GM21619 (cell line): ENCODE results near the gene CATSPERD.

ENCODE experiments used
- ATAC-seq: cut with Tn5 transposase; IDR thresholded peaks from one replicate; pipeline ENCODE4 v1.9.1; 2021; ENCODE audit not compliant: unreplicated experiment

The CATSPERD gene

DNA sequence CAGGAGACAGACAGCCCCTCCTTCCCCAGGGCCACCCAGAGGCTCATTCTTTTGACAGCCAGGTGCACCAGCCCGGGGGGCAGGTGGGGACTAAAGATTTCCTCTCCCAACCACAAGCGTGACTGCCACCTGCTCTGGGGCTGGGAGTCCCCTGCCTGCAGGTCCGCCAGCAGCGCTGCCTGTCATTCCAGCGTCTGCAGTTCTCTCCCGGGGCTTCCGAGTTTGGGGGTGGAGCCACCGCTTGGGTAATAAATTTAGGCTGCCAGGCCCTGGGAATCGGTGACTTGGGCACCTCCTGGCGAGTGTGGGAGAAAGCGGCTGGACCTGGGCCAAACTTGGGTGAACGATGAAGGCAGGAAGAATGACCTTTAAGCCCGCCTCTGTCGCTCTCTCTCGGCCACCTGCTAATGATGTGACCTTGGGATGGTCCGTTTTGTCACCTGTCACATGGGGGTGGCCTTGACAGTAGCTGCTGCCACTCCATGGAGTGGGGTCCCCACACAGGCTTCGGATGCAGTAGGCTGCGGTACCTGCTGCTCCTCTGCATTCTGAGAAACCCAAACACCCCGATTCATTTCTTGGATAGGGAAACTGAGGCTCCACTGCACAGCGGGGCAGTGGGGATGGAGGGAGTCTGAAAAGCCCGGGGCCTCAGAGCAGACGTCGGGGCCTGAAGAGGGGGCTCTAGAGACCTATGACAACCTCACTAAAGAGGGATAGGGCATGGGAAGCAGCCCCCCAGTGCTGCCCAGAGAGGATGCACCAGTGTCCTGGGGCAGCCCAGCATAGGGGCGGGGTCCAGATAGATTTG lies 106.3 kb downstream of the CATSPERD start:
- ATAC-seq = no peak

DNA sequence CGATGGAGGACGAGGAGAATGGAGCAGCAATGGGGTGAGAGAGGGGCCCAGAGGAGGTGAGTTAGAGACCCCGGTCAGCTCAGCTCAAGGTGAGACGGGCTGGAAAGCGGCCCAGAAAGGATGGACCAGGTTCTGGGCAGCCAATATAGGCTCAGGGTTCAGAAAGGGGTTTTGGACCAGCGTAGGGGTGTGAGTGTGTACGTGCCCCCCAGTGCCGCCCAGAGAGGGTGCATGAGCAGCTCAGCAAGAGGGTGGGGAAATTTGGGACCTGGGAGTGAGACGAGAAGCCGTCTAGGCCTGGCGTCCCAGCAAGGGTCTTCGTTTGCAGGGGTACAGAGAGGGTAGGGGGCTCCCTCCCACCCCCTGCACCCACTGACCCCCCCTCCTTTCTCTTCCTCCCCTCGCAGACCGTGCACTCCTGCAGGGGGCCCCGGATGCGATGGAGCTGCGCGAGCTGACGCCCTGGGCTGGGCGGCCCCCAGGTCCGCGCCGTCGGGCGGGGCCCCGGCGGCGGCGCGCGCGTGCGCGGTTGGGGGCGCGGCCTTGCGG lies 107.0 kb downstream of the CATSPERD start:
- ATAC-seq = peak; percentile 35

DNA sequence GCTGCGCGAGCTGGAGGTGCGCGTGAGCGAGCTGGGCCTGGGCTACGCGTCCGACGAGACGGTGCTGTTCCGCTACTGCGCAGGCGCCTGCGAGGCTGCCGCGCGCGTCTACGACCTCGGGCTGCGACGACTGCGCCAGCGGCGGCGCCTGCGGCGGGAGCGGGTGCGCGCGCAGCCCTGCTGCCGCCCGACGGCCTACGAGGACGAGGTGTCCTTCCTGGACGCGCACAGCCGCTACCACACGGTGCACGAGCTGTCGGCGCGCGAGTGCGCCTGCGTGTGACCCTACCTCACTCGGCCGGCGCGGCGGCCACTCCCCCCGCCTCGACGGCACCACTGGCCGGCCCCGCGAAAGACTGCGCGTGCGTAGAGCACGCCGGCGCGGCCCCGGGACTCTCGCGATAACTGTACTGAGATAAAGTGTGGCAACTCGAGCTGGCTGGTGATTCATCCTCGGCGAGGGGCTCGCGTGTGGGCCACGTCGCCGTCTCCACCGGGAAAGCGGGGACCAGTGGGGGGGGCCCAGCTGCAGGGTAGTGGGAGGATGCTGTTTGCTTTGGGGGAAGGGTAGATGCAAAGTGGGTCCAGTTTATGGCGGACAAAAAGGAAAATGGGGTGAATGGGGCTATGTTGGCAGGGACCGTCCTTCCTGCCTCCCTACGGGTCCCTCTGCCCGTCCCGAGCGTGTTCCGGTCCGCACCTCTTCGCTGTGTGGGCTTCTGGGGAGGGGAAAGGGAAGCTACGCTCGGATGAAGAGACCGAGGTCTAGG lies 107.6 kb downstream of the CATSPERD start:
- ATAC-seq = peak; percentile 51
